G401.6 (cell line): ENCODE data around the gene BMP4.

ENCODE experiments used
- FAIRE-seq: peaks from 2 replicates; lab custom pipeline; 2012; peaks lifted over from hg19 to GRCh38; lab: Jason Lieb, UNC

BMP4 gene

DNA sequence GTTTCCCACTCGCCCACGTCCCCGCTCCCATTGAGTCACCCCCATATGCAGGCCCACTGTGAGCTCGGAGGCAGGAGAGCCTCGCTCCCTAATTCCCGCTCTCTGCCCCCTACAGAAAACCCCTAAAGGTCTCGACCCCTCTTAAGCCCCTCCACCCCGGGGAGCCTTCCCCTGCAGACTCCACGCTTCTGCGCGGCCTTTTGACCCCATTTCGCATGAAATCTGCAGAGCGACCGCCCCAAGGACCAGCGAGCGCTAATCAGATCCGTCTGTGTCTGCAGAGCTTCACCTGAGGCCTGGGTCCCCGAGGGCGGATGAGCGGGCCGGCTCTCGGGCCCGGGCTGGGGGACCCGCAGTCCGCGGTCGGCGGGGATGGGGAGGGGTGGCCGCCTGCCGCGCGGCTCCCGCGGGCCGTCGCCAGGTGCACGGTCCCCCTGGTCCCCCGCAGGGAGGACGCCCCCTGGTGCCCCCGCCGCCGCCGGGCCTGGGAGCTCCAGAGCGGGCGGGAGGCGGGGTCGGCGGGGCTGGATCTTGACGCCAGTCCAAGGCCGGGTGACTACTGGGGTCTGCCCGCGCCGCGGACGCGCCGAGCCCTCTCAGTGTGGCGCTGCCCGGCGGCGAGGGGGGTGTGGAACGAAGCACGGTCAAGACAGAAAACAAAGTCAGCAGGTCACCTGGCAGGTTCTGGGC is 10.1 kb downstream of the BMP4 start:
- no peak for FAIRE-seq

DNA sequence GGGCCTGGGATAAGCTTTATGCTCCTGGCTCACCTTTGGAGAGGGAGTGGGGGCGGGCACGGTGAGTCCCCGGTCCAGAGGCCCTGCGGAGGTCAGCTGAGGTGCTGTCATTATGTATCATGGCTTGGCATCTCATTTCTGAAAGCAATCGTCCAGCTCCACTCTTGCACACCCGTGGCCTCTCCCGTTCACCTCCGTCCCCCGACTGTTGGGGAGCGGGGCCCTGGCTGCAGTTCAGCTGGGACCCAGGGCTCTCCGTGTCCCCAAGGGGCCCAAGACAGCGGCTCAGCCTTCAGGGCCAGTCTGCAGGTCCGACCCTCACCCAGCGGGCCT is 10.6 kb downstream of the BMP4 start:
- FAIRE-seq: no peak

DNA sequence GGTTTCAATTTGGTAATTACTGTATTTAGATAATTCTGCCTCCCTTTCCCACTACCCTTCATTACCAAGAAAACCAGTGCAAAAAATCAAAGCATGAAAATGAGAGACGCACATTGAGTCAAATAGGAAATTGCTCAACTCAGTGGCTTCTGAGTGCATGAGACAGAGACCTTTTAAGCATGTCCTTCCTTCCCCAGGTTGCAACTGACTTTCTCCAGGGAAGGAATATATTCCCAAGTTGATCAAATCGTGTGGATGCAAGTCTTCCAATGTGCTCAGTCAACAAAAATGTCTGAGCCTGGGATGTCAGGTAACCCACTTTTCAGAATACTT is 12.9 kb downstream of the BMP4 start:
- no peak for FAIRE-seq

DNA sequence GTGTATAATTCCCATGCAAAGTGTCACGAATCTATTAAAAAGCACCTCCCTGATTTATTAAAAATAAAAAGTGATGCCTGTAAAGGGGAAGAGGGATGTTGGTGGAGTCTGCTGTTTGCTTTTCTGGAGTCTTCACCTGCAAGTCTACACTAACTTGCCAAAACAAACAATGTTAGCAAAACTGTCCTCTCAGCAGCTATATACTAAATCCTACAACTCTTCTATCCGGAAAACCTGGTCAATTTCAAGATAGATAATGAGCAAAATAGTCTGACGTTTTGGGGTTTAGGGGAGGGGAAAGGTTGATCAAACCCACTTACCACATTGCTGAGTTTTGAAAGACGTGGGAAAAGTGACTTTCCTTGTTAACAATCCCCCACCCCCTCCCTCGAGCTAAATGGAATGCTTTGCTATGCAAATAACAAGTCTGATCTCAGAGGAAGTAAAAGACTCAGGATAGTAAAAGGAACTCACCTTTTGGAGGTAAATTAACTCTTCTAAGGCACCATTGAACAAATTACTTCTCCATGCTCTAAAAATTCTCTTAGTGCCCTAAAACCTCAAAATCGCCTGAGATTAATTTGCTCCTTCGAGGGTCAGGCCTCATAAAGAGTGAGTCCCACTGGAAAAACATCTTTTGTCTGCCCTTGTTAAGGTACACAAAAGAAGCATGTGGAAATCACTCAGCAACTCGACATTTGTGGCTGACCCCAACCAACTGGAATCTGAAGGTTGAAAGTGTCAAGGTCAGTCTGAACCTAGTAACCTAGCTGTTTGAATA is 13.5 kb downstream of the BMP4 start:
- peak; percentile 99 for FAIRE-seq

DNA sequence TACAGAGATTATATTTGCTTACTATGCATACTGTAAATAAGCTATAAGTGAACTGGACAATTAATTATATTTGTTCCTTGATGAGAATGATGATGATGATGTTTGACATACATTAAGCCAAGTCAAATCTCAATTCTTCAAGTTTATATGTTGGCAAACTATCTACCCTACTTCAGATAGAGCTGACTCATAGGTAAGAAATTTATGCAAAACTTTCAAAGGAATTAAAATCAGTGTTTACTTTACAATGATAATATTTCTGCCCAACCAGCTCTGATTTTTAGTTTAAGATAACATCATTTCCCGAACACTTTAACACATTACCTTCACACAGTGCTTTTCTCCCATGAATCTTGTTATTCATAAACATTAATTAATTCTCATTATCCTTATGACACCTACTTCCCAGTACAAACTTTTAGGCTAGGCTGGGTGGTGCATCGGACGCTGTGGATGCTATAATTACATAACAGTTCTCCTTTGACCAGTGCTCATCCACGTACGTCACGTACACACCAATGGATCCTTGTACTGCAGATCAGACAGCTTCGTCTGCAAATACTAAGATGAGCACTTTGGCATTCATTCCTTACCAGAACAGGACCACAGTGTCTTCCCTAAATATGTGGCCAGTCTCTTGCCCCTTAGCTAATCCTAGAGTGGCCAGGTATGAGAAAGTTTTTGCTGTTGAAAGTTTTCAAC is 18.3 kb downstream of the BMP4 start:
- no peak for FAIRE-seq

DNA sequence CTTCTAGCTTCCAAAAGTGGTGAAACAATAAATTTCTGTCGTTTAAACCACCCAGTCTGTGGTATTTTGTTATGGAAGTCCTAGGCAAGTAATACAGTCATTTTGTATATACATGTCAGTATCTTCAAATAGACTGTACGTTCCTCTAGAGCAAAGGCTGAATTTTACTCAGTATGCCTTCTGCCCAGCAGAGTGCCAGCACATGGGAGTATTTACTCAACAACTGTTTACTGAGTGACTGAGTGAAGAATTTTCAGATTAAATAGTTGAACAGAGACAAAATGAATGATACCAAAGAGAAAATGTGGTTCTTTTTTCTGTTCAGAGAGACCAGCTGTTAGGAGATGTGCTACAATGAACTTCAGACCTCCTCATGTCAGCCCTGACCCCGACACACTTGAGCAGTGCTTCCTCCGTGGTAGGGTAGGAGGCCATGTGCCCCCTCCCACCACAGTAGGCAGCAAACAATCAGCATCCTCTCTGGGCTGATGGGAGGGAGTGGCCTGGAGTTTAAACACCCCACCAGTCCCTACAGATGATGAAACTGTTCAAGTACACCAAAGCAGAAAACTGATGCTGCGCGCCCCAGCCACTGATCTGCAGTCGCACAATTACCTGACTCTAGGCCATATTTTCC is 21.7 kb downstream of the BMP4 start:
- no peak for FAIRE-seq

DNA sequence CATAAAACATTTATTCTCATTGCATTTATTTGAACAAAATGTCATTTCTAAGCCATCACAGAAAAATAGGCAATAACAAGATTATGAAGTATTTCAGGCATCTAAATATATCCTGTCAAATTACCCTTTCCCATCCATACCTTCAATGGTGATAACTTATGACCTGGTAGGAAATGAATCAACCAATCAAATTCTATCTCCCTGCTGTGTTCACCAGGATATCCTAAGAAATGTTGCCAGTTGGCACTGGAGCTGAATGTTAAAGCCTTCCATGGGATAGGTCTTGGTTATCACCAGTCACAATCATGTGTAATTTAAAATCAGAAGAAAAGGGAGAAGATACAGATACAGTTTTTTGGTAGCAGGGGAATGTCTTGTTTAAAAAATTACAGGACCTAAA is 23.7 kb downstream of the BMP4 start:
- FAIRE-seq: peak; percentile 83

DNA sequence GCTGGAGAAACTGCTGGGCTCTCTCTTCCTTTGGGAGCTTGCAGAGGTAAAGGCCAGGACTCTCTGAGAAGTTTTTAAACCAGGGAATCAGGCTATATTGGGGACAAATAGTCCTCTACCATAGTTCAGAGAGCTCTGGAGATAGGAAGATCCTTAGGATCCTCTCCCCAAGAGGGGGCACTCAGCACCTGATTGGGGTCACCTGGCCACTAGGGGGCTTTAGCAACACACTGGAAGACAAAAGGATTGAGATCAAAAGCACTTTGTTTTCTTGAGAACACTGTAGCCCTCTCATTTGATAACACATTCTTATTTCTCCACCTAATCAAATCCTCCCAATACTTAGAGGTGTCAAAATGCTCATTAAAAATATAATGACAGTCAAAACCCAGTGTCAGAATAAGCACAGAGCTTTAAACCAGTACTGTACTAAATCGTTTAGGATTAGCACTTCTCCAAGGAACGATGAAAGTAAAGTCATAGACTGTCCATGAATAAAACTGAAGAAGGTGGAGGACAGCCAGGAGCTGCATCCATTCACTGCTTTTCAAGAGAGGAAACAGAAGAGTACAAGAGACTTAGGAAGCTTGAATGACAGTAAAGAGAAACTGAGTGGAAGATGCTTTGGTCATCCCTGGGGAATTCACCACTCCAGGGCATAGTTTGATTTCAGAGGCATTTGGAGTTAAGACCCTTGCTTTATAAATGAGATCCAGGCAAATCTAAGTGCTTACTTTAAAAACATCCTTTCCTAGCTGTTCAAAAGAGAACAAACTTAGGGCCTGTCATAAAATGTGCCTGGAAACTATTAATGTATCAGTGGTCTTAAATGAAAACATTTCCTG is 26.5 kb downstream of the BMP4 start:
- FAIRE-seq: no peak

DNA sequence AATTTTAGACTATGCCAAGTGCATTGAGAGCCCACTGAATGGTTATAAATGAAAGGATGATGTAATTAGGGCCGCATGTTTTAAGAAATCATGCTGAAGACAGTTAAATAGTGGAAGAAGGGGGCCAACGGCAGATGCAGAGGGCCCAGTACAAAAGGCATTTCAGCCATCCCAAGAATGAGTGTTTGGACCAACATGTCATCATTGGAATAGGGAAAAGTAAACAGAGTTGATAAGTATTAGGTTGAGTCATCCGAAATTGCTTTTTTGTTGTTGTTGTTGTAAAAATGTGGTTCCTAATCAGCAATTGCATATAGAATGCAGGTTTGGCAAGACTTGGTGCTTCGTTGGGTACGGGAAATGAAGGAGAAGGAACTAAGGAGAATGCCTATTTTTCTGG is 29.5 kb downstream of the BMP4 start:
- FAIRE-seq: peak; percentile 99

DNA sequence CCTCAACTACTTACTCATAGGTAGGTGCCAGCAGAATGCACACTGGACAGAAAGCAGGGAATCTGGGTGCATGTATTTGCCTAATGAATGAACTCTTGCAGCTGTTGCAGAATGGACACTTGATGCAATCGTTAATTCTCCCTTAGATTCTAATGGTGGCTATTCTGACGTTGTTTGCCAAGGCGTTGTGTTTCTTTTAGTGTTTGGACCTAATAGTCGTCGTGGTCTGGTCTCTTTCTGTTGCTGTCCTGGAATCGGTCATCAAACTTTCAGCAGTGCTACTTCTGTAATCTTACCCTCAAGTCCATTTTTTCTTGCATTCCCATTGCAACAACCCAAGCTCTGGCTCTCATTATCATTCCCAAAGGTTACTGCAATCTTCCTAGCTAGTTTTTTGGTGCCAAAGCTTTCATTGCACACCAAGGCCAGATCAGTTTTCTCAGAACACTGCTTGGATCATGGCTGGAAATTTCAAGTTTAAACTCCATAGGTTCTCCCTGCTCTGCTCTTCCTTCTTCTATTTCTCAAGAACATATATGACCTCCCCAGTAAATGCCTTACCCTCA is 31.3 kb downstream of the BMP4 start:
- FAIRE-seq: no peak

DNA sequence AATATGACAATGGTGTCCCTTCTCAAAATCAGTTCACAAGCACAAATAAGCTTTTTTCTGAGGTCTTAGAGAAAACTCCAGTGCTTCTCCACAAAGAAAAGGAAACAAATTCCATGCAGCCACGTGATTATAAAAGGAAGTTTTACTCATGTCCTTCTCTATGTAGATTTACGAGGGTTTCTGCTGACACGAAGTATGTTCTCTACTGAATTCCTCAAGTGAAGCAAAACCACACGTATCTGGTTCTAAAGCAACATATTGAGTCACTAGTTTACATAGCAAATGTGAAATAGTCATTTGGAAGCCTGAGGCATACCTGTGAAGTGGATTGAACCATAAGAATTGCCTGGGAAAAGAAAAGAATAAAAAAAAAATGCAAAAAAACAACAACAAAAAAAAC is 31.9 kb downstream of the BMP4 start:
- FAIRE-seq: peak; percentile 96

DNA sequence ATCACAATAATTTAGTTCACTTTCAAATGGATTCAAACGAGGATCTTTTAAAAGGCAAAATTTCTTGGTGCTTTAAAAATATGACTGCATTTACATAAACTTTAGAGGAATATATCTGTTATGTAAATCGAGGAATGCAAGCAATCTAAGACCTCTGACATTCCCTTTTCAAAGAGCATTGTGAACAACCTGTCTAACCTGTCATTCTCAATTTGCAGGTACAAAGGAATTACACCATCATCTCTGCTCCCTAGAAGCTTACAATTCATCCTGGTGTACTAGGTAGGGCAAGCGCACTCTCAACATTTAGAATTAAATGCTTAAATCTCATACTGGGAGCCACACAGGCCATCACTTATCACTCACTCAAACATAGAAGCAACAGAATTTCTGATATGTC is 35.6 kb downstream of the BMP4 start:
- FAIRE-seq: no peak

DNA sequence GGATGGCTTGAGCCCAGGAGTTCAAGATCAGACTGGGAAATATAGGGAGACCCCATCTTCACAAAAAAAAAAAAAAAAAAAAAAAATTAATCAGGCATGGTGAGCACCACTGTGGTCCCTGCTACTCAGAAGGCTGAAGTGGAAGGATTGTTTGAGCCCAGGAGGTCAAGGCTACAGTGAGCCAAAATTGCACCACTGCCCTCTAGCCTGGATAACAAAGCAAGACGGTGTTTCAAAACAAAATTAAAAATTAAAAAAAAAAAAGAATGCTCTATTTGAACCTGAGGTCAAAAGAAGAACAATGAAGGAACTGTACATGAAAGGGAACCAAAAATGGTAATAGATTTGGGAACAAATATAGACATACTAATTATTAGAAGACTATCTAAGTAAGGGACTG is 40.4 kb downstream of the BMP4 start:
- no peak for FAIRE-seq

DNA sequence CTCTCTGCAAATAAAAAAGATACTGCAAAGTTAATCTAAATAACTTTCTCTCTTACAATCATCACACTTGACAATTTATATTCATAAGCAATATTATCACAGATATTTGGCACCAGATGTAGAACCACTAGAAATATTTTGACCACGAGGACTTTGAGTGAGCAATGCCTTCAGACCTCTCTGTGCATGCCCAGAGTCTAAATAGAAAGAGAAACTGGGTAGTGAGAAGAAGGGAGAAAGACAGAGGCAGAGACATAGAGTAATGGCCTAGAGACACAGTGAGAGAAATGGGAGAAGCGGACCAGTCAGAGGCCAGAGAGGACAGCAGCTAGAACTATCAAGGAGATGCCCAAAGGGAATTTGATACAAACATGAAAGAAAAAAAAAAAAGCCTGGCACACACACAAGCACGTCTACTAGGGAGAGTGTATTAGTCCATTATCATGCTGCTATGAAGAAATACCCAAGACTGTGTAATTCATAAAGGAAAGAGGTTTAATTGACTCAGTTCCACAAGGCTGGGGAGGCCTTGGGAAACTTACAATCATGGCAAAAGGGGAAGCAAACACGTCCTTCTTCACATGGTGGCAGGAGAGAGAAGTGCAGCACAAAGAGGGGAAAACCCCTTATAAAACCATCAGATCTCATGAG is 41.1 kb downstream of the BMP4 start:
- FAIRE-seq: no peak

DNA sequence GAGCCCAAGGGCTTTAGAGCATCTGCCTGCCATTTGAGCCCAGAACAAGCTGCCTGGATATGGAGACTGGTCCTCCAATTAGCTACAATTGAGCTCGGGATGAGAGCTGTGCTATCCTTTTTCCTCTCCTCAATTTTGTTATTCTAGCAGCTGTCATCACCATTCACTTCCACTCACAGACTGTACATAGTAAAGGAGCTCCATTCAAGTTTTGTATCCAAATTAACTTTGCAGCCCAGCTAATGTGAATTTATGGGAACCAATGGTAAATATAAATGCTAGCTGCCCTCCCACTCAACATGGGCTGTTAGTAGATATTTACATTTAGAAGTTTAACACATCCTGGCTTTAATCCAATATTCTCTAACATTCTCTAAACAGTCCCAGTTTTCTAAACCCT is 44.6 kb downstream of the BMP4 start:
- no peak for FAIRE-seq

DNA sequence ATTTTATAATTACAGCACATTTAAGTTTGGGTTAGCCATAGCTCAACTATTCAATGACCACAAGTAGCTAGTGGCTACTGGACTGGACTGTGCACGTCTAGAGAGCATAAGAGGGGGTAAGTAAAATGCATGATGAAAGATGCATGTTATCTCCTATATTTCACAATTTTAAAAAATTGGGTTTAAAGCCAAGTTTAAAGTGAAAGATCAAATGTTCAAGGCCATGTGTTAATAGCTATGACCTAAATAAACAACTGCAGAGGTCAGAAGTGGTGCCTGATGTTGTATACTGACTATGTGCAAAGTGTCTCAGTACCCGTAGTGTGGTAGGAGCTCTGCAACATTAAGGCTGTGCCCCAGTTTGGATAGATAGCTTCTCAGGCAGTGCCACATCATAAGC is 48.2 kb downstream of the BMP4 start:
- FAIRE-seq: no peak

DNA sequence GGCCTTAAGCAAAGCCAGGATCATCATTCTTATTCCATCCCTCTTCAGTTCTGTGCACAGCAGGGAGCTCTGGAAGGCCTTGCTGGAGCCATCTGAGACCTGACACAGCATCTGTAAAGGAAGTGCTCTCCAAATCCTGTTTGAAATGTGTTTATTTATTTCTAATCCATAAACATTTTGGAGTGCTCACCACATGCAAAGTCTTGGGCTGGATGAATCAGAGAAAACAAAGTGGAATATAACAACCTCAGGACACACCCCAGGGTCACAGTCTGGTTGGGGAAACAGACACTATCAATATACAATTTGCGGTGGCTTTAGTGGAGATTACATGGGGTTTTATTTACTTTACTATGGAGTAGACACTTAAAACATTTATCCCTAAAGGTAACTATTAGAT is 54.3 kb downstream of the BMP4 start:
- no peak for FAIRE-seq

DNA sequence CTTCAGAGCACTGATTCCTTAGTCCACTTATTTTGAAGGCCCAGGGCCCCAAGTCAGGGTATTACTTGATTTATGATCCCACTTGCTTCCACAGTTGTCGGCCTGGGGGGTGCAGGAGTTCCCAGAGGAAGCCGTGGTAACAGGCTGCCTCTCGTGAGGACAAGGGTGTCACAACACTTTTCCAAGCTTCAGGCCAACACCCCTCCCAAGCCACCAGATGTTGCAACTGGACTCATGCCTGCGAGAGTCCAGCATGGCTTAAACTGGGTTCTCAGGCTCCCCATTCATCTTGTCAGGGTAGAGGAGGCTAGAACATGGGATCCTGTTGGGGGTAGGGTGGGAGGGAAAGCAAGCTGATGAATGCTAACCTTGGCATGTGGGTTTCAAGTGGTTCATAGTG is 56.1 kb downstream of the BMP4 start:
- no peak for FAIRE-seq
